ENCODE results near the gene PTPRK.

Gene PTPRK

GRCh38 chr6:127956956-127957355 lies 563.4 kb downstream of the PTPRK start:
- Histone ChIP-seq H3K27ac (no peak overlapping the region), H3K9me3 (ENCODE audit: severe bottlenecking) (no peaks in the 10 kb centered on the region), H3K36me3 (no peaks in the 10 kb centered on the region), H3K4me3 (ENCODE audit: low read depth, low read length) (no peak overlapping the region), H3K27me3 (ENCODE audit: insufficient read depth, low read depth, severe bottlenecking) (no peaks in the 10 kb centered on the region)
- TF ChIP-seq, protein P1, sequence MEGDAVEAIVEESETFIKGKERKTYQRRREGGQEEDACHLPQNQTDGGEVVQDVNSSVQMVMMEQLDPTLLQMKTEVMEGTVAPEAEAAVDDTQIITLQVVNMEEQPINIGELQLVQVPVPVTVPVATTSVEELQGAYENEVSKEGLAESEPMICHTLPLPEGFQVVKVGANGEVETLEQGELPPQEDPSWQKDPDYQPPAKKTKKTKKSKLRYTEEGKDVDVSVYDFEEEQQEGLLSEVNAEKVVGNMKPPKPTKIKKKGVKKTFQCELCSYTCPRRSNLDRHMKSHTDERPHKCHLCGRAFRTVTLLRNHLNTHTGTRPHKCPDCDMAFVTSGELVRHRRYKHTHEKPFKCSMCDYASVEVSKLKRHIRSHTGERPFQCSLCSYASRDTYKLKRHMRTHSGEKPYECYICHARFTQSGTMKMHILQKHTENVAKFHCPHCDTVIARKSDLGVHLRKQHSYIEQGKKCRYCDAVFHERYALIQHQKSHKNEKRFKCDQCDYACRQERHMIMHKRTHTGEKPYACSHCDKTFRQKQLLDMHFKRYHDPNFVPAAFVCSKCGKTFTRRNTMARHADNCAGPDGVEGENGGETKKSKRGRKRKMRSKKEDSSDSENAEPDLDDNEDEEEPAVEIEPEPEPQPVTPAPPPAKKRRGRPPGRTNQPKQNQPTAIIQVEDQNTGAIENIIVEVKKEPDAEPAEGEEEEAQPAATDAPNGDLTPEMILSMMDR (IDR thresholded peaks at IDR 0.05; ENCODE audit: low read depth, low read length) = no peak
- no peak for DNase-seq

- no peak for DNase-seq
- no peaks in the 10 kb centered on the region for H3K9me3 ChIP-seq (ENCODE audit: severe bottlenecking)
- H3K36me3 ChIP-seq = no peaks in the 10 kb centered on the region
- H3K27me3 ChIP-seq (ENCODE audit: insufficient read depth, low read depth, severe bottlenecking) = no peaks in the 10 kb centered on the region
- no peak overlapping the region for H3K27ac ChIP-seq
- H3K4me3 ChIP-seq (ENCODE audit: low read depth, low read length) = no peak overlapping the region
- TF ChIP-seq, protein P1 (IDR thresholded peaks at IDR 0.05; ENCODE audit: low read depth, low read length) = 0 out of 2 replicates have a peak, but pooled peaks have one; percentile 4
Measured at GRCh38 chr6:127956260-127956888, 564.0 kb downstream of the PTPRK start.

- TF ChIP-seq, protein P1 (IDR thresholded peaks at IDR 0.05; ENCODE audit: low read depth, low read length) = no peak
- no peak overlapping the region for H3K27ac ChIP-seq
- H3K4me3 ChIP-seq (ENCODE audit: low read depth, low read length) = no peak overlapping the region
- no peaks in the 10 kb centered on the region for H3K9me3 ChIP-seq (ENCODE audit: severe bottlenecking)
- no peaks in the 10 kb centered on the region for H3K27me3 ChIP-seq (ENCODE audit: insufficient read depth, low read depth, severe bottlenecking)
- no peak for DNase-seq
- H3K36me3 ChIP-seq = no peaks in the 10 kb centered on the region
Measured at GRCh38 chr6:127954082-127954481, 566.3 kb downstream of the PTPRK start.

DNA sequence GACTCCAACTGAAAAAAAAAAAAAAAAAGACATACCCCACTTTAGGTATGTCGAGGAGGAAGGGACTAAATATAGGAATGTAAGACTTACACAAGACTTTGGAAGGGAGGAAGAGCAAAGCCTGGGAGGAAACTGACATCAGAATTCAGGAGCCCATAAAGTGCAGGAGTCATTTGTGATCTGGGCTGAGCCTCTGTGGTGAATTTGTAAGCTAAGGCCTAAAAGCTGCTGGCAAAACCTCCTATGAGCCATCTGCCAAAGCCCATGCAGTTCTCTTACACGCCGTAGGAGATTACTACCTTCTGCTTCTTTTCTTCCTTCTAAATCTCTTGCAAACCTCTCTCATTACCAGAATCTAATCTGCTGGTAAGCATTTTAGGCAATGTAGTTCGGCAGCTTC lies 567.6 kb downstream of the PTPRK start:
- TF ChIP-seq, protein P1 (IDR thresholded peaks at IDR 0.05; ENCODE audit: low read depth, low read length) = no peak
- peak; percentile 59 for DNase-seq
- Histone ChIP-seq H3K27ac (no peak overlapping the region), H3K9me3 (ENCODE audit: severe bottlenecking) (no peaks in the 10 kb centered on the region), H3K27me3 (ENCODE audit: insufficient read depth, low read depth, severe bottlenecking) (no peaks in the 10 kb centered on the region), H3K4me3 (ENCODE audit: low read depth, low read length) (no peak overlapping the region), H3K36me3 (no peaks in the 10 kb centered on the region)

GRCh38 chr6:127952176-127952575 lies 568.2 kb downstream of the PTPRK start:
- DNase-seq = no peak
- TF ChIP-seq, protein P1 (IDR thresholded peaks at IDR 0.05; ENCODE audit: low read depth, low read length) = no peak
- Histone ChIP-seq H3K9me3 (ENCODE audit: severe bottlenecking) (no peaks in the 10 kb centered on the region), H3K4me3 (ENCODE audit: low read depth, low read length) (no peak overlapping the region), H3K36me3 (no peaks in the 10 kb centered on the region), H3K27ac (no peak overlapping the region), H3K27me3 (ENCODE audit: insufficient read depth, low read depth, severe bottlenecking) (no peaks in the 10 kb centered on the region)
